Measurements from ENCODE around the gene SLC44A1.
"Not testable (repeated sequence)": the region's sequence is repeated elsewhere in the genome, so short reads cannot be mapped to it uniquely, and the experiment has no call there.

SLC44A1 gene

DNA sequence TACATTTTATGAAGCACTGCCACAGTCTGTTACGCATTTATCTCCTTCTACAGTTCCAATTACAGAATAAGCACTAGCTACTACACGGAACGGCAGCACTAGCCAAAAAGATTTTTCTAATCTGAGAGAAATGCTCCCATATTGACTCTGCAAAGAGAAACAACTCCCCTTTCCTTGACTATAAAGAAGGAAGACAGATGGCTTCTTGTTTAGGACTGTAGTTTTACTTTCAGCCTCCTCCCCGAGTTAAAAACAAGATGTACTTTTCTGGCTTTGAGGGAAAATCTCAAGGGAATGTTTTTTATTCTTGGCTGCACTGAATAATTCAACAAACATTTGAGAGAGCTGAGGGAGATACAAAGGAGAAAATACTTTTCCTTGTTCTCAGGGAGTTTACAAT lies 1.9 kb upstream of the SLC44A1 start:
- no peak for DNase-seq (ENCODE audit: low read depth)

DNA sequence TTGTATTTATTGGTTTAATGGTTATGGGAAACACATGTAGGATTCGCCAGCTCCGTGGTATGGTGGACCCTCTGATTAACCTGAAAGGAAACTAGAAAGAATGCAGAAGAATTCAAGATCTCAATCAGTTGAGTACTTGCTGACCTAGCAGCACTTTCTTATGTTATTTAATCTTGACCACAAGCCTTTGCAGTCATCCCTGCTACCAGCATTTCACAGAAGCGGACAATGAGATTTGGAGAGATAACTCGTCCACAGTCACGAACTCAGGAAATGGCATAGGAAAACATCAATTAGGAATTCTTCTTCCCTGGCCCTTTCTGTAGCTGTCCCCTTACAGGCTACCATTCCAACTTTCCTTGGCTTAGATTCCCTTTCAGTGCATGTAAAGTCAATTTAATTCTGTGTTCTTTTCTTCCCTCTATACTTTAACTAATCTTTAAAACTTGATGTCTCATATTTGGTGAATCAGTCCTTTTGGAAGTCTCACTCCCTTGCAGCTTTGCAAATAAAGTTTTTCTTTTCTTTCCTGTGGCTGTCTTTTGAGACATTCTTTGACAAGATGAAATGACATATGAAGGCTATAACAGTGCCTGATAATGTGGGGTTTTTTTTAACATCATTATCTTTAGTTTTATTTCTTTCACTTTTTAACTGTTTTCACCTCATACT lies 1.3 kb upstream of the SLC44A1 start:
- no peak for DNase-seq (ENCODE audit: low read depth)

DNA sequence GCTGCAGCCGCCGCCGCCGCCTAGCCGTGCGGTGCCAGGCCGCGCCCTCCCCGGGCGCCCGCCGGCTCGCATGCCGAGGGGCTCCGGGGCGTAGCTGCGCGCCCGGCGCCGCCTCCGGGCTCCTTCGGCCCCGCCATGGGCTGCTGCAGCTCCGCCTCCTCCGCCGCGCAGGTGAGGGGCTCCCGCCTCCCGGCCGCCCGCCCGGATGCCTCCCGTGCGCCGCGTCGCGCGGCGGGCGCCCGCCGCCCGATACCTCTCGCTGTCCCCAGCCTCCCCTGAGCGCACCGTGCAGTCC lies 230 bp downstream of the SLC44A1 start:
- DNase-seq (ENCODE audit: low read depth) = no peak

- no peak for DNase-seq (ENCODE audit: low read depth)
These were observed 809 bp downstream of the SLC44A1 start for GRCh38 chr9:105245029-105245890.

GRCh38 chr9:105245891-105246161 lies 1.4 kb downstream of the SLC44A1 start:
- no peak for DNase-seq (ENCODE audit: low read depth)

DNA sequence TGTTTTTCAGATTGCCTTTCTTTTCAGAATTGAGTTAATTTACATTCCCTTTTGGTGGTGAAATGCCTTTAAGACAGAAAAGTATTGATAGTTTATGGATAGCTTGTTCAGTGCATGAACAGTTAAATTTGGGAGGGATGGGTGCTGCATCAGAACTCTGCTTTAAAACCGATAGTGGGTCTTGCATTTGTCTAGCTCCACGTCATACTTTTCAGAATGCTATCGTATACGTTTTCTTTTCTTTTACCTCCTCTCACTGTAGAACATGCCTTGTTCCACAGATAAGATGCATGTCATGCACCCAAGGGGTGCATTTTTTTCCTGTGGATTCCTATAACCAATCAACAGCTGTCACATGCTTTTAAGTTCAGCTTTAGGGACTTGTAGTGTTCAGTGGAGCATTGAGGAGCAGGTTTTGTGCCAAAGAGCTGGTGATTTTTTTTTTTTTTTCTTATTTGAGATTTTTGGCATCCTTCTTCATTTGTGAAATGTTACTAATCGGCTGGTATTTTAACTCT lies 2.3 kb downstream of the SLC44A1 start:
- no peak for DNase-seq (ENCODE audit: low read depth)

DNA sequence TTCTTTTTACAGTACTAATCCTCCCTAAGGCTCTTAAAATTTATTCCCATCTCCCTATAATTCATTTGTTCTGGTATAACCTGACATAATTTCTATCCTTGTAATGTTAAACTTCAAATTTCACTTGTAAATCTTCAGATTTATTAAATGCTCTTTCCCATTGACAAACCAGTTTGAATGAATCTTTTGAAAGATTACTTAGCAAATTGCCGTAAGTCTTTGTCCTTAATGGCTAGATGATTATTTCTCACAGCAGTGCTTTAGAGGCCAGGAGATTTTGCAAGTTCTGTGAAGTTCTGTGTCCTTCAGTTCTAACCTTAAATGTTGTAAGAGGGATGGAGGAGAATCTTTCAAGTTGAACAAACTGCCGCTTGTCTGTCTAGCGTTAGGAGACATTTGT lies 4.2 kb downstream of the SLC44A1 start:
- no peak for DNase-seq (ENCODE audit: low read depth)

DNA sequence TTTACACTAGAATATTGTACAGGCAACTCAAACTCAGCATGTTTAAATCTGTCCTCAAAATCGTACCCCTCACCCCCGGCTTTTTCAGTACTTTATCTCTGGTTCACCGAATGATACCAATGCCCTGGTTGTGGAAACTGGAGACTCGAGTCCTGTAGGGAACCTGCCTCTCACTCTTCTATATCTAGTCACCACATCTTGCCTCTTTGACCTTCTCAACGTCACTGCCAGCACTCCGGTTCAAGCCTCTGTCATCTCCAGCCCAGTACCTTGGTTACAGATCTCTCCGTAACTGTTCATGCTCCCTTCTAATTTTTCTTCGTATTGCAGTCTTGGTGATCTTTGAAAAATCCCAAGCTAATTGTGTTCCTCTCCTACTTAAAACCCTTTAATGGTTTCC lies 6.7 kb downstream of the SLC44A1 start:
- DNase-seq (ENCODE audit: low read depth) = no peak

DNA sequence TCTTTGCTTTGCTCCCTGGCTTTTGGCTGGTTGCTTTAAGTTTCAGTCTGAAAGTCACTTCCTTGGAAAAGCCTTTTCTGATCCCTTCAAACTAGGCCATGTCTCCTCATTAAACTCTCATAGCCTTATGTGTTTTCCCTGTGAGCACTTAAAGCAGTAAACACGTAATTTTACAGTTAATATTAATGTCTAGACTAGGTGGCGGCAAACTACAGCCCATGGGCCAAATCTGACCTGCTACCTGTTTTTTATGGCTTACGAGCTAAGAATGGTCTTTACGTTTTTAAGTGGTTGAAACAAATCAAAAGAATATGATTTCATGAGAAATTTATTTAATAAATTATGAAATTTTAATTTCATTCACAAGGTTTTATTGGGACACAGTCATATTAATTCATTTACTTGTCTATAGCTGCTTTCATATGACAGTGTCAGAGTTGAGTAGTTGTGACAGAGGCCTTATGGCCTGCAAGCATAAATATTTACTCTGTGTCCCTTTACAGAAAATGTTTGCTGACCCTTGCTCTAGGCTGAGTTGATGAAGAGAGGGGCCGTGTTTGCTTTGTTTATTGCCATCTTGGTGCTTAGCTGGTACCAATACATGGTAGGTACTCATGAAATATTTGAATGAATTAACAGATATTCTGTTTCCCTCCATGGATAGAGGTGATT lies 7.4 kb downstream of the SLC44A1 start:
- DNase-seq (ENCODE audit: low read depth) = no peak

DNA sequence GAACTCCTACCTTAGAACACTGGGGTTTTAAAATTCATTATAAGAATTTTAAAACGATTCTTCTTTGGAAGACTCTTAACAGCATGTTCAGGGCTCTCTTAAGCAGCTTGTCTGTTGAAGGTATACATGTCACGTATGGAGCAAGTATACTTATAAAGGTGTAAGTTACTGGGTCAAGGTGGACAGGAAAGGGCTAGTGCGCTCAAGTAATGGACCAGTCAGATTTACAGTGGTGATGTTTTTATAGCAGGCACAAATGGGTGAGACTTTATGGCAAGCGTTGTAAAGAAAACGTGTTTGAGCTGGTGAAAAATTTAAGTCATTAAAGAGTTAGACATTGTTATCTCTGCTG lies 7.9 kb downstream of the SLC44A1 start:
- DNase-seq (ENCODE audit: low read depth) = no peak

DNA sequence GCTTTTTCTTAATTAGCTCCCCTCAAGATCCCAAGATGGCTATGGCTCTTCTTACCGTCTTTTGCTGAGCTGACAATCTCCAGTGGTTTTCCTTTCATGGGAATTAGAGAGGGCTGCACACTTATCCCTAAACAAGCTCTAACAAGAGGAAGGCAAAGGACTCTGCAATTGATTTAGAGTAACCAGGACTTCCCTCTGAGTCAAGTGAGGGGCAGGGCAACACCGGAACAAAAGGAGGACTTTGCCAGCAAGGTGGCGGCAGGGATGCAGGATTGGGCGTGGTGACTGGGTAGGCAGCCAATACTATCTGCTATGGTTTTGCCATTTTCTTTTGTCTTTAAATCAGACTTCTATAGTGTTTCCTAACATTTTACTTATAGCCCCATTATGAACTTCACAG lies 9.8 kb downstream of the SLC44A1 start:
- DNase-seq (ENCODE audit: low read depth) = no peak

DNA sequence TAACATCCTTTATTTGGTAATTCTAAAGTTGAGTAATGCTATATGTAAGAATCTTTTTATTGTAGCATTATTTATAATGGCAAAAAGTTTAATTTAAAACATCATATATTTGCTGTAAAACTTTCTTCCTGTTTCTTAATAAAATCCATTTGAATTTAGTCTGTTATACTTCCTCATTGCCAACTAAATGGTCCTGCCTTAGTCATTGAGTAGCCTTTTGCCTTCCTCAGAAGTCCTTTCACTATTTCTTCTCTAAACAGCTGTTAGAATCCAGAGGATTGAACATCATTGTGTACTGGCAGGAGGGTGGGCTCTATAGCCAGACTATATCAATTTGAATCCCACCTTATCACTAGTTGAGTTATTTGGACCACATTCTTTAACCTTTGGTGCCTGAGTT lies 11.0 kb downstream of the SLC44A1 start:
- no peak for DNase-seq (ENCODE audit: low read depth)

GRCh38 chr9:105256569-105256968 lies 12.1 kb downstream of the SLC44A1 start:
- DNase-seq (ENCODE audit: low read depth) = not testable (repeated sequence)

DNA sequence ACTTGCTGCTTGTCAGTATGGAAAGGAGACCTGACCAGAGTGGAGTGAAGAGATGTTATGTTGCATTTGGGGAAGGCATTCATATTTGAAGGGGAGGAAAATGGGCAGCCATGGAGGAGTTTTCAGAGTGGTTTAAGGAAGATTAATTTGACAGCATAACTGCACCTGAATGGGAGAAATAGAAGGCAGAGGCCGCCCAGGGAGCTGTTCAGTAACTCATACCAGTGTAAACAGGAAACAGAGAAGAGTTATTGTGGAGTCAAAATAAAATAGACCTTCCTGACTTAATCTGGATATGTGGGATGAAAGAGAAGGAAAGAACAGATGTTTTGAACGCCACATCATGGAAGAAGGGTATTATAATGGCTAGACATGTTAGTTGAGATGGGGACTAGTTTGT lies 13.4 kb downstream of the SLC44A1 start:
- DNase-seq (ENCODE audit: low read depth) = no peak

GRCh38 chr9:105258225-105258737 lies 13.8 kb downstream of the SLC44A1 start:
- DNase-seq (ENCODE audit: low read depth) = no peak

- no peak for DNase-seq (ENCODE audit: low read depth)
These were observed 14.8 kb downstream of the SLC44A1 start for GRCh38 chr9:105259274-105259673.

DNA sequence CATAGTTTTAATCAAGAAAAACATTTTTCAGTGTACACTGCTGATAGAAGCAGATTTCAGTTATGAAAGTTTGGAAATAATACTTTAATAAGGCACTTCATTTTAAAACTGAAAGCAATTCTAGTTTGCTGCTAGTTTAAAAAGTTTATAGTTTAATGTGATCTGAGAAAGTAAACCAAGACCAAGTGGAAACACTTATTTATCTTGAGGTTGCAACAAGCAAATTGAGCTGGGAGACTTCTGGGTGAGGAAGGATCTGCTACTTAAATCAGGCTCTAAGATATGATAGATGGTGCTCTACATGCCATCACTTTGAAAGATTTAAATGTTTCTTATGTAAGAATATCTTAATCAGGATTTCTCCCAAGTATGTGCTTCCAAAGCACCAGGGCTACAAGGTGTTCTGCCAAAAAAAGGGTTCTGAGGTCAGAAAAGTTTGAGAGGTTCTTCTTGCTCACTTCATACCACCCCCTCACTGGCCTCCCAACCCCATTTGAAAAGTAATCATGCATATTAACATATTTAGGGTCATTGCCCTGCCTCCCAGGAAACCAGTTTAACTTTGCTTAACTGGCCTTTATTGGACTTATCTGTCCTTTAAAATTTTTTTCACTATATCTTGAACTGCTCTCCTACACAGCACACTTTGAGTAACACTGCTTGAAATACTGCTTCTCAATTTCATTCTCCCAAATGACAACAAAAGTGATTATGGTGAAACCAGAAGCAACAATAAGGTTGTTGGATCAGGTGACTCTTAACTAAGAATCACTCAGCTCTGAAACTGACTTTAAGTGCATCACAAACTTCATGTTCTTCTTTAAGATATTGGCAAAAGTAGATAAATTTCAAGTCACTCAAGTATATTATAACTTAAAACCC lies 15.5 kb downstream of the SLC44A1 start:
- DNase-seq (ENCODE audit: low read depth) = no peak

DNA sequence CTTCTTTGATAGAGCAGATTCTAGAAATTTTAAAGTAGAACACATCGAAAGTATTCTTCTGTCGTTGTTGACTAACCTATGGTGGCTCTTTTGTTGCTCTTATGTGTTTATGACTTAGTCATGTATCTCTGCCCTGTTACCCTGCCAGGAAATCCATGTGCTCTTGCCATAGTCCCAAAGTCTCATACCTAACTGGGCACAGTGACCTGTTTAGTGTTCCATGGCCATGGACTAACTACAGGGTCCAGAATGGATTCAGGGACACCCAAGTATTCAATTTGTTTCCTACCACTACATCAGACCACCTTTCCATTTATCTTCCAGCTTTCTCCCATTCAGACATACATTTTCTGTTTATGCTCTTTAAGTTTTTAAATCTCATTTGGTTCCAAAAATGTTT lies 18.0 kb downstream of the SLC44A1 start:
- no peak for DNase-seq (ENCODE audit: low read depth)

DNA sequence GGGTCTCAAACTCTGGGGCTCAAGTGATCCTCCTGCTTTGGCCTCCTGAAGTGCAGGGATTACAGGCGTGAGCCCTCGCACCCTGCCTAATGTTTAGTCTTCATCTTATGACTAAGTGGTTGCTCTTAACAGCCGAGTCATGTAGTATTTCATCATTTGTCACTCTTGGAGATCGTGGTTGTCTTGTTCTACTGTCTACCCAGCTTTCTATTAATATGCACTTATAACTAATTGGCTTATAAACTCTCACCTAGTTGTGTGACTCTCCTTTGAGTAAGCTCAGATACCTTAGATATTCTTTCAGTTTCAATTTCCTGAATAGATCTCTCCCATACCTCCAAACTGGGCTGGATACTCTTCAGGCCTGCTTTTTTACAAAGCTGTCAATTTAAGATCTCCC lies 19.9 kb downstream of the SLC44A1 start:
- DNase-seq (ENCODE audit: low read depth) = no peak

DNA sequence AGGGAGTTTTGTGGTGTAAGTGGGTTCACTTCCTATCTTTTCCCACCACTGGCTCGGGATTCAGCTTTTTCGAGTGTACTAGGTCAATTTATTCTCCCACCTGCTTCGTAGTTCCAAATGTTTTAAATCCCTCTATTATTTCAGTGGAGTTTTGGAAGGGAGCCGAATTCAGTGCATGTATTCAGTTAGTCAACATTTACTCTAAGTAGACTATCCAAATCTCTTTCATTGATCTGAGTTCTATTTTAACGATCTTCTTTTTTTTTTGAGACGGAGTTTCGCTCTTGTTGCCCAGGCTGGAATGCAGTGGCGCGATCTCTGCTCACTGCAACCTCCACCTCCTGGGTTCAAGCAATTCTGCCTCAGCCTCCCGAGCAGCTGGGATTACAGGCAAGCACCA lies 23.8 kb downstream of the SLC44A1 start:
- DNase-seq (ENCODE audit: low read depth) = not testable (repeated sequence)

GRCh38 chr9:105269593-105269992 lies 25.1 kb downstream of the SLC44A1 start:
- DNase-seq (ENCODE audit: low read depth) = no peak

- DNase-seq (ENCODE audit: low read depth) = no peak
These were observed 26.3 kb downstream of the SLC44A1 start for GRCh38 chr9:105270711-105271110.
